Measurements from ENCODE around the gene RRP36. TPM values are rescaled to one million over a fixed set of nuclear protein-coding genes. Genes with fewer than 3 reads are reported as not detected.

RRP36 gene
- total RNA-seq, 1 experiment from 2014 or later, result 31.5 TPM

GRCh38 chr6:43045371-43045930, 24.0 kb downstream of the RRP36 start:
- peaks cover 12% of the 10 kb centered on the region; the same call in 1 of the 2 replicates for H3K36me3 ChIP-seq (ENCODE audit: insufficient read depth, low read length)
- H3K27ac ChIP-seq (ENCODE audit: low read length), result no peak overlapping the region
- H3K9ac ChIP-seq (ENCODE audit: low read length), result no peak overlapping the region
- no peak overlapping the region for H3K4me3 ChIP-seq (ENCODE audit: low read length)
- H3K9me3 ChIP-seq (ENCODE audit: low read length), result no peaks in the 10 kb centered on the region
- no peak overlapping the region for H3K4me2 ChIP-seq (ENCODE audit: low read depth, low read length, poor library complexity, severe bottlenecking)
- H3K9me2 ChIP-seq (replicated peaks; ENCODE audit: insufficient read depth, low read length), result no peaks in the 10 kb centered on the region
- H3K4me1 ChIP-seq (ENCODE audit: low read length), result no peaks in the 10 kb centered on the region
- H4K20me1 ChIP-seq (ENCODE audit: insufficient read depth, low read depth, low read length), result no peaks in the 10 kb centered on the region
- H3K79me2 ChIP-seq (ENCODE audit: low read length), result no peaks in the 10 kb centered on the region
- H3K27me3 ChIP-seq (ENCODE audit: low read length), result no peaks in the 10 kb centered on the region
- no peak overlapping the region for H2AFZ ChIP-seq (ENCODE audit: low read length)
- DNase-seq, result no peak

DNA sequence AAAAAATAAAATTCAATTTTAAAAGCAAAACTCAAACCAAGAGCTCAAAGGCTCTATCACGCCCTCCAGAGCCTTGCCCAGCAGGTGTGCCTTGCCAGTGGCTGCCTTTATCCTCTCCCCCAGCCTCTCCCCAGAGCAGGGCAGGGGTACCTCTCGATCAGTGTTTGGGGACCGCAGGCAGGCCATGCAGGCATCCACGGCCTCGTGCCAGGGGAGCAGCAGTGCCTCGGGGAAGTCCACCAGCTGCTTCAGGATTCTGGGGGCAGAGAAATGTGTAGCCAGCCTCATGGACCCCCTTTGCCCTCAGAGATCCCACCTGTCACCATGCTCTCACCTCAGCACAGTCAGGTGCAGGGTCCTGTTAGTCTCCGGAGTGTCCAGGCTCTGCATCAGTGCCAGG, 26.6 kb downstream of the RRP36 start:
- H3K9ac ChIP-seq (ENCODE audit: low read length), result no peak overlapping the region
- no peak overlapping the region for H3K27ac ChIP-seq (ENCODE audit: low read length)
- peaks cover 9% of the 10 kb centered on the region; the same call in 1 of the 2 replicates for H3K36me3 ChIP-seq (ENCODE audit: insufficient read depth, low read length)
- H3K9me2 ChIP-seq (replicated peaks; ENCODE audit: insufficient read depth, low read length), result no peaks in the 10 kb centered on the region
- no peak overlapping the region for H2AFZ ChIP-seq (ENCODE audit: low read length)
- no peaks in the 10 kb centered on the region for H3K9me3 ChIP-seq (ENCODE audit: low read length)
- no peak for DNase-seq
- no peak overlapping the region for H3K4me3 ChIP-seq (ENCODE audit: low read length)
- H4K20me1 ChIP-seq (ENCODE audit: insufficient read depth, low read depth, low read length), result no peaks in the 10 kb centered on the region
- peaks cover 16% of the 10 kb centered on the region for H3K79me2 ChIP-seq (ENCODE audit: low read length)
- H3K4me1 ChIP-seq (ENCODE audit: low read length), result peaks cover 18% of the 10 kb centered on the region
- H3K4me2 ChIP-seq (ENCODE audit: low read depth, low read length, poor library complexity, severe bottlenecking), result no peak overlapping the region
- no peaks in the 10 kb centered on the region for H3K27me3 ChIP-seq (ENCODE audit: low read length)

DNA sequence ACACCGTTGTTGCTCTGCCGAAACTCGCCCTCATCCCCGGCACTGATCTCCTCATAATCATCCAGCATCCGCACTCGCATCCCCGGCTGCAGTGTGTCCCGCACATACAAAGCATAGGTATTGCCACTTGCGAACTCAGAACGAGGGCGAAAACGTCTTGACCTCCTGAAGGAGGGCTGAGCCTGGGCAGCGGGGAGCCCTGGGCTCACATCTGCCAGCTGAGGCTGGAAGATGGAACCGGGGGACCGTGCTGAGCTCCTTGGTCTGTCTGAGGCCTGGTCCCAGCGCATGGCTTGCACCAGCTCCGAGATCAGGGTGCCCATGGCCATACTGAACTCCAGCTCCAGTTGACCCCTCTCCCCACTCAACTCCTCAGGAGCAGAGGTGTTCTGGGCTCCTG, 29.6 kb downstream of the RRP36 start:
- Histone ChIP-seq H3K27me3 (ENCODE audit: low read length) (no peaks in the 10 kb centered on the region), H4K20me1 (ENCODE audit: insufficient read depth, low read depth, low read length) (no peaks in the 10 kb centered on the region), H3K79me2 (ENCODE audit: low read length) (peaks cover 21% of the 10 kb centered on the region), H3K9me3 (ENCODE audit: low read length) (no peaks in the 10 kb centered on the region), H2AFZ (ENCODE audit: low read length) (no peak overlapping the region), H3K4me1 (ENCODE audit: low read length) (peaks cover 26% of the 10 kb centered on the region), H3K9me2 (replicated peaks; ENCODE audit: insufficient read depth, low read length) (no peaks in the 10 kb centered on the region), H3K9ac (ENCODE audit: low read length) (no peak overlapping the region), H3K27ac (ENCODE audit: low read length) (no peak overlapping the region), H3K4me3 (ENCODE audit: low read length) (no peak overlapping the region), H3K4me2 (ENCODE audit: low read depth, low read length, poor library complexity, severe bottlenecking) (no peak overlapping the region), H3K36me3 (ENCODE audit: insufficient read depth, low read length) (peaks cover 11% of the 10 kb centered on the region; the same call in 1 of the 2 replicates)
- DNase-seq, result no peak

DNA sequence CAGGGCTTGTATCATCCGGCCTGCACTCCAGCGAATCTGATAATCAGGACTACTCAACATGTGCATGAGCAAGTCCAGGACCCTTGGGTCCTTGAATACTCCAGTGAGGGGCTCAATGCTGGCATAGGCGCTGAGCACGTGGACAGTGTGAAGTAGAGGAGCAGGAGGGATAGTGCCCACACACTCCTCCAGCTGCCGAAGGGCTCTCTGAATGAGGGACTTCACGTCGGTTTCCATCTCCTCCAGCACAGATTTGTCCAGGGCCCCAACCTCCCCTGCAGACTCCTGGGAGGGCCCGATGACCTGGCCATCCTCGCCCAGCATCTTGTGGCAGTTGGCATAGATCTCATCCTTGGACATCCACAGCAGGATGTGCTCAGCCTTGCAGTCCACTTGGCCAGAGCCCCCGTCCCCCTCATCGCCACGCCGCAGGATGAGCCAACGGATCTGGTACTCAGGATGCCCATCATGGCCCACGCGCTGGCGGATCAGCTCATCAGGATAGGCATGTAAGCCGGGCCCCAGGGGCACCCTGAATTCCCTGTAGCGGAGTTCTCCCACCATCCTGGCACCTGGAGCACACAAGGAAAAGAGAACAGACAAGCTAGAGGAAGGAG, 30.9 kb downstream of the RRP36 start:
- Histone ChIP-seq H3K9me3 (ENCODE audit: low read length) (no peaks in the 10 kb centered on the region), H3K4me3 (ENCODE audit: low read length) (peak overlapping the region; percentile 99), H3K9ac (ENCODE audit: low read length) (peak overlapping the region; percentile 98), H3K79me2 (ENCODE audit: low read length) (peaks cover 21% of the 10 kb centered on the region), H3K27ac (ENCODE audit: low read length) (no peak overlapping the region; the same call in 1 of the 2 replicates), H3K27me3 (ENCODE audit: low read length) (no peaks in the 10 kb centered on the region), H3K4me2 (ENCODE audit: low read depth, low read length, poor library complexity, severe bottlenecking) (peak overlapping the region; percentile 100), H3K4me1 (ENCODE audit: low read length) (peaks cover 26% of the 10 kb centered on the region), H2AFZ (ENCODE audit: low read length) (no peak overlapping the region), H3K9me2 (replicated peaks; ENCODE audit: insufficient read depth, low read length) (no peaks in the 10 kb centered on the region), H4K20me1 (ENCODE audit: insufficient read depth, low read depth, low read length) (no peaks in the 10 kb centered on the region), H3K36me3 (ENCODE audit: insufficient read depth, low read length) (peaks cover 13% of the 10 kb centered on the region; the same call in 1 of the 2 replicates)
- DNase-seq, result no peak

DNA sequence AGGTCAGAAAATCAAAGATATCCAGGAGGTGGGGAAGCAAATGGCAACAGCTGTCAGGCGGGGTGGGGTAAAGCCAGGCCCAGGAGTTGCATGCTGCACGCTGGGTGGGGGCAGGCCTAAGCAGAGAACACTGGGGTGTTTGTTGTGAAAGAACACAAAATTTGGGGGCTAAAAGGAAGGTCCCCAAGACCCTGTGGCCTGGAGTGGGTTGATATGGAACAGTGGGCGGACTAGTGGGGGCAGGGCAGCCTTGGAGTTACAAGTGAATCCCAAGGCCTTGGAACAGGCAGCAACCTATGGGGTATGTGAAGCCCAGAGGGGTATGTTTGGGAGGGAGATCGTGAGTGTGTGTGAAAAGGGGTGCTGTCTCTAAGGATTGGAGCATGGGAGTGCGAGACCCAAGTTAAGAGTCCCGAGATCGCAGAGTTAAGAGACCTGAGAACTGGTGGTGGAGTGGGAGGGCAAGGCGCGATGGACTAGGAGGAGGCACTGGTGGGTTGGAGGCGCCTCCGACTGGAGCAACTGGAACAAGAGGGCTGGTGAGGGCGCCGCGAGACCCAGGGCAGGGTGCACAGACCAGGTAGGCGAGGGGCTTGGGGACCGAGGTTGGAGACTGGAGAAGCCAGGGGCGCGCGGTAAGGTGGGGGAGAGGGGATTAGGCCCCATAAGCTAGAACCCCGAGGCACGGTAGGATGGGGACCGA, 31.6 kb downstream of the RRP36 start:
- Histone ChIP-seq H3K27me3 (ENCODE audit: low read length) (no peaks in the 10 kb centered on the region), H3K9me2 (replicated peaks; ENCODE audit: insufficient read depth, low read length) (no peaks in the 10 kb centered on the region), H3K4me1 (ENCODE audit: low read length) (peaks cover 30% of the 10 kb centered on the region), H3K9ac (ENCODE audit: low read length) (peak overlapping the region; percentile 98), H3K79me2 (ENCODE audit: low read length) (peaks cover 27% of the 10 kb centered on the region), H3K9me3 (ENCODE audit: low read length) (no peaks in the 10 kb centered on the region), H3K36me3 (ENCODE audit: insufficient read depth, low read length) (peaks cover 13% of the 10 kb centered on the region; the same call in 1 of the 2 replicates), H3K4me2 (ENCODE audit: low read depth, low read length, poor library complexity, severe bottlenecking) (peak overlapping the region; percentile 100), H3K4me3 (ENCODE audit: low read length) (peak overlapping the region; percentile 99), H2AFZ (ENCODE audit: low read length) (peak overlapping the region; percentile 50), H4K20me1 (ENCODE audit: insufficient read depth, low read depth, low read length) (no peaks in the 10 kb centered on the region), H3K27ac (ENCODE audit: low read length) (peak overlapping the region; percentile 69)
- DNase-seq, result peak; percentile 64

GRCh38 chr6:43053545-43054205, 32.3 kb downstream of the RRP36 start, which contains the start of gene CUL7:
TSS of gene CUL7 (minus strand) at chr6:43053851. CDS start at chr6:43052788, 1,063 bp downstream.
- Histone ChIP-seq H3K9me3 (ENCODE audit: low read length) (no peaks in the 10 kb centered on the region), H3K27ac (ENCODE audit: low read length) (peak within 1 kb of the TSS; percentile 69), H3K9ac (ENCODE audit: low read length) (peak within 1 kb of the TSS; percentile 98), H3K4me2 (ENCODE audit: low read depth, low read length, poor library complexity, severe bottlenecking) (peak within 1 kb of the TSS; percentile 100), H3K27me3 (ENCODE audit: low read length) (no peaks in the 10 kb centered on the region), H3K9me2 (replicated peaks; ENCODE audit: insufficient read depth, low read length) (no peaks in the 10 kb centered on the region), H3K4me1 (ENCODE audit: low read length) (peaks cover 36% of the 10 kb centered on the region), H3K36me3 (ENCODE audit: insufficient read depth, low read length) (0 out of 2 replicates have a peak, but pooled peaks cover 9% of the 10 kb centered on the region), H3K79me2 (ENCODE audit: low read length) (peaks cover 33% of the 10 kb centered on the region), H3K4me3 (ENCODE audit: low read length) (peak within 1 kb of the TSS; percentile 99), H2AFZ (ENCODE audit: low read length) (peak within 1 kb of the TSS; percentile 50), H4K20me1 (ENCODE audit: insufficient read depth, low read depth, low read length) (no peaks in the 10 kb centered on the region)
- DNase-seq, result peak; percentile 97

- H2AFZ ChIP-seq (ENCODE audit: low read length), result no peak overlapping the region
- no peak overlapping the region for H3K27ac ChIP-seq (ENCODE audit: low read length)
- H4K20me1 ChIP-seq (ENCODE audit: insufficient read depth, low read depth, low read length), result no peaks in the 10 kb centered on the region
- no peaks in the 10 kb centered on the region for H3K27me3 ChIP-seq (ENCODE audit: low read length)
- peaks cover 36% of the 10 kb centered on the region for H3K4me1 ChIP-seq (ENCODE audit: low read length)
- H3K36me3 ChIP-seq (ENCODE audit: insufficient read depth, low read length), result 0 out of 2 replicates have a peak, but pooled peaks cover 9% of the 10 kb centered on the region
- peak overlapping the region; percentile 99 for H3K4me3 ChIP-seq (ENCODE audit: low read length)
- DNase-seq, result no peak
- H3K9me2 ChIP-seq (replicated peaks; ENCODE audit: insufficient read depth, low read length), result no peaks in the 10 kb centered on the region
- H3K9me3 ChIP-seq (ENCODE audit: low read length), result no peaks in the 10 kb centered on the region
- H3K4me2 ChIP-seq (ENCODE audit: low read depth, low read length, poor library complexity, severe bottlenecking), result peak overlapping the region; percentile 100
- peak overlapping the region; percentile 98 for H3K9ac ChIP-seq (ENCODE audit: low read length)
- peaks cover 39% of the 10 kb centered on the region for H3K79me2 ChIP-seq (ENCODE audit: low read length)
Measured at GRCh38 chr6:43054206-43054943, 33.0 kb downstream of the RRP36 start.

Data from Karpas-422 (cell line).